ENCODE results near the gene CR1.
A peak's percentile ranks its signal among the peaks of the same experiment; 100 is the strongest.
"Not testable (repeated sequence)": the region's sequence is repeated elsewhere in the genome, so short reads cannot be mapped to it uniquely, and the experiment has no call there.

Gene CR1

GRCh38 chr1:207673399-207673798 is 177.4 kb downstream of the CR1 start:
- DNase-seq (ENCODE audit: low read depth), result no peak

GRCh38 chr1:207676153-207676552 is 180.2 kb downstream of the CR1 start:
- no peak for DNase-seq (ENCODE audit: low read depth)

- peak; percentile 68 for DNase-seq (ENCODE audit: low read depth)
These were observed 184.8 kb downstream of the CR1 start for GRCh38 chr1:207680590-207681388.

- not testable (repeated sequence) for DNase-seq (ENCODE audit: low read depth)
These were observed 187.0 kb downstream of the CR1 start for GRCh38 chr1:207682872-207683434.

GRCh38 chr1:207690551-207690950 is 194.6 kb downstream of the CR1 start:
- DNase-seq (ENCODE audit: low read depth), result not testable (repeated sequence)

- DNase-seq (ENCODE audit: low read depth), result no peak
These were observed 195.1 kb downstream of the CR1 start for GRCh38 chr1:207691010-207691409.
